ENCODE measurements around the gene BORCS5.

Gene BORCS5

DNA sequence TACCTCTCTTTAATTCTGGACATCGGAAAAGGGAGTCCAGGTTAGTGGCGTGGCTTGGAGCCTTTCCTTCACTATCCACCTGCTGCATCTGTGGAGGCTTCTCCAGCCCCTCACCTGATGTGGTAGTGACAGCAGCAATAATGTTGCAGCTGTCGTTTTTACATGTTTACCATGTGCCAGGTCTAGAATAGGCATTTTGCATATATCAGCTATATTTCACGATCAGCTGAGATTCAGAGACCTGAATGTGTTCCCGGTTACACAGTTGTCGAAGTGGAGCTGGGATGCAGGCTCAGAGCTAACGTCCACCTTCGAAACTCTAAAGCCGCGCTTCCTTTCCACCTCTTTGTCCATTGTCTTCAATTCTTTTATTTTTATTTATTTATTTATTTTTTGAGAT is 91.0 kb downstream of the BORCS5 start:
- H3K27me3 ChIP-seq (replicated peaks; ENCODE audit: insufficient read depth, low read length): no peaks in the 10 kb centered on the region
- no peaks in the 10 kb centered on the region for H3F3A ChIP-seq (ENCODE audit: insufficient read depth, low read length)

GRCh38 chr12:12449533-12450025 is 92.7 kb downstream of the BORCS5 start:
- no peak for TF ChIP-seq EZH2 (optimal IDR thresholded peaks at IDR 0.05; ENCODE audit: low read depth, low read length)
- Histone ChIP-seq H3K4me2 (ENCODE audit: low read depth, low read length) (no peak overlapping the region), H2AFZ (ENCODE audit: low read length) (no peak overlapping the region), H3K9ac (ENCODE audit: low read length) (no peak overlapping the region), H3F3A (ENCODE audit: insufficient read depth, low read length) (no peaks in the 10 kb centered on the region), H3K79me2 (ENCODE audit: low read length) (no peaks in the 10 kb centered on the region), H3K9me2 (replicated peaks; ENCODE audit: insufficient read depth, low read length) (no peaks in the 10 kb centered on the region), H3K4me1 (ENCODE audit: low read length) (no peaks in the 10 kb centered on the region), H3K4me3 (ENCODE audit: low read length) (no peak overlapping the region), H3K9me3 (replicated peaks; ENCODE audit: insufficient read depth, low read length) (no peaks in the 10 kb centered on the region), H4K20me1 (ENCODE audit: insufficient read depth, low read length) (no peaks in the 10 kb centered on the region), H3K27ac (ENCODE audit: low read length) (no peak overlapping the region), H3K27me3 (replicated peaks; ENCODE audit: insufficient read depth, low read length) (no peaks in the 10 kb centered on the region), H3K36me3 (replicated peaks; ENCODE audit: insufficient read depth, low read length) (no peaks in the 10 kb centered on the region)
- no peak for DNase-seq

More for the DNA sequence above, 91.0 kb downstream of the BORCS5 start:
- Histone ChIP-seq H3K79me2 (ENCODE audit: low read length) (no peaks in the 10 kb centered on the region), H3K4me1 (ENCODE audit: low read length) (no peaks in the 10 kb centered on the region), H2AFZ (ENCODE audit: low read length) (no peak overlapping the region), H3K9ac (ENCODE audit: low read length) (no peak overlapping the region), H3K36me3 (replicated peaks; ENCODE audit: insufficient read depth, low read length) (no peaks in the 10 kb centered on the region), H4K20me1 (ENCODE audit: insufficient read depth, low read length) (no peaks in the 10 kb centered on the region), H3K9me2 (replicated peaks; ENCODE audit: insufficient read depth, low read length) (no peaks in the 10 kb centered on the region), H3K27ac (ENCODE audit: low read length) (no peak overlapping the region), H3K4me3 (ENCODE audit: low read length) (no peak overlapping the region), H3K9me3 (replicated peaks; ENCODE audit: insufficient read depth, low read length) (no peaks in the 10 kb centered on the region), H3K4me2 (ENCODE audit: low read depth, low read length) (no peak overlapping the region)
- DNase-seq: no peak
- no peak for TF ChIP-seq CTCF (IDR thresholded peaks at IDR 0.05; ENCODE audit: low read length)
- TF ChIP-seq EZH2 (optimal IDR thresholded peaks at IDR 0.05; ENCODE audit: low read depth, low read length): no peak
- no peak for TF ChIP-seq EZH2phosphoT487 (IDR thresholded peaks at IDR 0.05; ENCODE audit: low read length)

GRCh38 chr12:12450043-12450471 is 93.2 kb downstream of the BORCS5 start:
- no peaks in the 10 kb centered on the region for H3K9me2 ChIP-seq (replicated peaks; ENCODE audit: insufficient read depth, low read length)
- H3K36me3 ChIP-seq (replicated peaks; ENCODE audit: insufficient read depth, low read length): no peaks in the 10 kb centered on the region
- H3K27ac ChIP-seq (ENCODE audit: low read length): no peak overlapping the region
- H3K4me2 ChIP-seq (ENCODE audit: low read depth, low read length): no peak overlapping the region
- H3K27me3 ChIP-seq (replicated peaks; ENCODE audit: insufficient read depth, low read length): no peaks in the 10 kb centered on the region
- no peak for TF ChIP-seq EZH2phosphoT487 (IDR thresholded peaks at IDR 0.05; ENCODE audit: low read length)
- TF ChIP-seq CTCF (IDR thresholded peaks at IDR 0.05; ENCODE audit: low read length): no peak
- no peak for TF ChIP-seq EZH2 (optimal IDR thresholded peaks at IDR 0.05; ENCODE audit: low read depth, low read length)
- DNase-seq: no peak
- no peaks in the 10 kb centered on the region for H3K79me2 ChIP-seq (ENCODE audit: low read length)
- no peaks in the 10 kb centered on the region for H3F3A ChIP-seq (ENCODE audit: insufficient read depth, low read length)
- no peaks in the 10 kb centered on the region for H3K4me1 ChIP-seq (ENCODE audit: low read length)
- H4K20me1 ChIP-seq (ENCODE audit: insufficient read depth, low read length): no peaks in the 10 kb centered on the region
- H3K9me3 ChIP-seq (replicated peaks; ENCODE audit: insufficient read depth, low read length): no peaks in the 10 kb centered on the region
- H3K4me3 ChIP-seq (ENCODE audit: low read length): no peak overlapping the region
- H2AFZ ChIP-seq (ENCODE audit: low read length): no peak overlapping the region
- no peak overlapping the region for H3K9ac ChIP-seq (ENCODE audit: low read length)

GRCh38 chr12:12451098-12451497 is 94.2 kb downstream of the BORCS5 start:
- Histone ChIP-seq H3K27ac (ENCODE audit: low read length) (no peak overlapping the region), H3K4me1 (ENCODE audit: low read length) (0 out of 2 replicates have a peak, but pooled peaks cover 1% of the 10 kb centered on the region), H2AFZ (ENCODE audit: low read length) (no peak overlapping the region), H4K20me1 (ENCODE audit: insufficient read depth, low read length) (no peaks in the 10 kb centered on the region), H3K9me2 (replicated peaks; ENCODE audit: insufficient read depth, low read length) (no peaks in the 10 kb centered on the region), H3K9me3 (replicated peaks; ENCODE audit: insufficient read depth, low read length) (no peaks in the 10 kb centered on the region), H3F3A (ENCODE audit: insufficient read depth, low read length) (no peaks in the 10 kb centered on the region), H3K36me3 (replicated peaks; ENCODE audit: insufficient read depth, low read length) (no peaks in the 10 kb centered on the region), H3K4me2 (ENCODE audit: low read depth, low read length) (no peak overlapping the region), H3K27me3 (replicated peaks; ENCODE audit: insufficient read depth, low read length) (no peaks in the 10 kb centered on the region), H3K79me2 (ENCODE audit: low read length) (no peaks in the 10 kb centered on the region), H3K4me3 (ENCODE audit: low read length) (no peak overlapping the region), H3K9ac (ENCODE audit: low read length) (no peak overlapping the region)
- TF ChIP-seq CTCF (IDR thresholded peaks at IDR 0.05; ENCODE audit: low read length): no peak
- no peak for DNase-seq
